Measurements from ENCODE around the gene ELP5.

DNA sequence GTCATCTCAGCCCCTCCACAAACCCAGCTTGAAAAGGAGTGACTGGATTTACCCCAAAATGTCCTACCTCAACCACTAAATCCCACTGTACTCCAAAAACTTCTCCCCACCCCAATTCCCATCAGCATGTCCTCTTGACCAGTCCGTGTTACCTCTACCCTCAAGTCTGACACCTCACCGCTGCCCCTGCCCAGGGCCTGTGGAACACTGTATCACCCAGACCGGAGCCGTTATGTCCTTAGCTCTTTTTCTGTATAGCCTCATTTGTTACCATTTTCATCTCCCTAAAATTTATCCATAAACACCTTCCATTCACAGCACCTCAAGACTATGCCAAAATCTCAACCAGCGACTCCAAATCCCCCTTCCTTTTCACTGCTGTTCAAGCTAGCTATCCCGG, 15.2 kb upstream of the ELP5 start:
- TF ChIP-seq, protein P1, sequence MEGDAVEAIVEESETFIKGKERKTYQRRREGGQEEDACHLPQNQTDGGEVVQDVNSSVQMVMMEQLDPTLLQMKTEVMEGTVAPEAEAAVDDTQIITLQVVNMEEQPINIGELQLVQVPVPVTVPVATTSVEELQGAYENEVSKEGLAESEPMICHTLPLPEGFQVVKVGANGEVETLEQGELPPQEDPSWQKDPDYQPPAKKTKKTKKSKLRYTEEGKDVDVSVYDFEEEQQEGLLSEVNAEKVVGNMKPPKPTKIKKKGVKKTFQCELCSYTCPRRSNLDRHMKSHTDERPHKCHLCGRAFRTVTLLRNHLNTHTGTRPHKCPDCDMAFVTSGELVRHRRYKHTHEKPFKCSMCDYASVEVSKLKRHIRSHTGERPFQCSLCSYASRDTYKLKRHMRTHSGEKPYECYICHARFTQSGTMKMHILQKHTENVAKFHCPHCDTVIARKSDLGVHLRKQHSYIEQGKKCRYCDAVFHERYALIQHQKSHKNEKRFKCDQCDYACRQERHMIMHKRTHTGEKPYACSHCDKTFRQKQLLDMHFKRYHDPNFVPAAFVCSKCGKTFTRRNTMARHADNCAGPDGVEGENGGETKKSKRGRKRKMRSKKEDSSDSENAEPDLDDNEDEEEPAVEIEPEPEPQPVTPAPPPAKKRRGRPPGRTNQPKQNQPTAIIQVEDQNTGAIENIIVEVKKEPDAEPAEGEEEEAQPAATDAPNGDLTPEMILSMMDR (IDR thresholded peaks at IDR 0.05; ENCODE audit: insufficient read depth, low read length) = no peak
- TF ChIP-seq POLR2AphosphoS5 (IDR thresholded peaks at IDR 0.05; ENCODE audit: low read depth) (no peak), SPI1 (IDR thresholded peaks at IDR 0.05; ENCODE audit: borderline replicate concordance, low read depth) (no peak)
